GM04503 (cell line): ENCODE results near the gene MICAL2.

Experiments
- DNase-seq: peaks from one replicate; pipeline ENCODE4 v3.0.0-alpha.2; 2012; ENCODE audit warnings: low read depth

Gene MICAL2

DNA sequence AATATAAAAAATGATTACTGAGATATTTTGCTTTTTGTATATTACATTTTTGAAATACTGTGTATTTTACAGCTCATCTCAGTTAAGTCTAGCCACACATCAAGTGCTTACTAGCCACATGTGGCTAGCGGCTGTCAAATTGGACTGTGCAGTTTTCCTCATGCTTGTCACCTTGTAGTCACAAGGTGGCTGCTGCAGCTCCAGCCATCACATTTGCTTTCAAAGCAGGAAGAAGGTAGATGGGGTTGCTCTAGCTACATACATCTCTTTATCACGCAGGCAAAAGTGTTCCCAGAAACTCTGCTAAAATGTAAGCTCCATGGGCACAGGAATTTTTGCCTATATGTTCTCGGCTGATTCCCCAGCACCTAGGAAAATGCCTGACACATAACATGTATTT is 61.5 kb downstream of the MICAL2 start:
- DNase-seq = no peak

DNA sequence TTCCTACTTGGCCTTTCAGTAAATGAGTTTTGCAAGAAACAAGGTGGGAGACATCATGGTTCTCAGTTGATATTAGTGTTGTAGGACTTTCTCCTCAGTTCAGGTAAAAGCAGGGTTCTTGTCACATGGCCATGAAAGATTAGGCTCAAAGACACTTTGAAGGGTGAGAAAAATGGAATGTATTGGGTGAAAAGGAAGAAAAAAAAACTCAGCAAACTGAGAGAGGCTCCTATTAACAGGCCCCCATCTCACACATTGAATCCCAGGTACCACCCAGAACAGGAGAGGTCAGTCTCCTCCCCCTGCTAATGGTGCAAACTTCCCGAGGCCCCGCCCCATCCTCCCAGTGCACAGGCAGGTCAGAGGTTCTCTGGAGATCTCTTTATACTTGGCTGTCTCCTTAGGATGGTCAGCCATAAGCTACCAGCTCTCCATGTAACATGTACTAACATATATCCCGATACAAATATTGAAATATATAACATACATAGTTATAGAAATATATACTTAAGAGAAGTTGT is 62.2 kb downstream of the MICAL2 start:
- DNase-seq = no peak

DNA sequence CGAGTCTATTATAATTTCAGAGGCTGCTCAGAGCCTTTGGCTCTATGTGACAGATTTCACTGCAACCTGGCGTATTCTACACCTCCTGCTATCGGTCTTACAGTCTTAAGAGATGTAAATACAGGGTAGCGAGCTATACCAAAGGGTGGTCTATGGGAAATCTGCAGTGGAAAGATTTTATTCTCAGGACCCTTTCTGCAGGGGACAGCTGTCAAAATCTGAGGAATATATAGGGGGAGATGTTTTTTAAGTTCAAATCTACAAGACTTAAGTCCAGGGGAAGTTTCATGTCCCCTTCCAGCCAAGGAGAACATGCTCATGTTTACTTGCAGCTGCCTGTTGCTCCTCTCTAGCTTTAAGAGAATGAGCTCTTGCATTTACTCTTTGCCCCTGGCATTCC is 62.7 kb downstream of the MICAL2 start:
- no peak for DNase-seq

DNA sequence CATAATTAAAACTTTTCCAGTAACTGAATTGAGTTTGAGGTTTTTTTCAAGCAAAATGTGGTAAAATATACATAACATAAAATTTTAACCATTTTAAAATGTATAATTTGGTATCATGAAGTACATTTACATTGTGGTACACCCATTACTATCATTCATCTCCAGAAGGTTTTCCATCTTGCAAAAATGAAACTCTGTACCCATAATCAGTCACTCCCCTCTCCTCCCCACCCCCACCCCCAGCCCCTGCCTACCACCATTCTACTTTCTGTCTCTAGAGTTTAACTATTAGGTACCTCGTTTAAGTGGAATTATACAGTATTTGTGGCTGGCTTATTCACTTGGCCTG is 63.7 kb downstream of the MICAL2 start:
- no peak for DNase-seq

DNA sequence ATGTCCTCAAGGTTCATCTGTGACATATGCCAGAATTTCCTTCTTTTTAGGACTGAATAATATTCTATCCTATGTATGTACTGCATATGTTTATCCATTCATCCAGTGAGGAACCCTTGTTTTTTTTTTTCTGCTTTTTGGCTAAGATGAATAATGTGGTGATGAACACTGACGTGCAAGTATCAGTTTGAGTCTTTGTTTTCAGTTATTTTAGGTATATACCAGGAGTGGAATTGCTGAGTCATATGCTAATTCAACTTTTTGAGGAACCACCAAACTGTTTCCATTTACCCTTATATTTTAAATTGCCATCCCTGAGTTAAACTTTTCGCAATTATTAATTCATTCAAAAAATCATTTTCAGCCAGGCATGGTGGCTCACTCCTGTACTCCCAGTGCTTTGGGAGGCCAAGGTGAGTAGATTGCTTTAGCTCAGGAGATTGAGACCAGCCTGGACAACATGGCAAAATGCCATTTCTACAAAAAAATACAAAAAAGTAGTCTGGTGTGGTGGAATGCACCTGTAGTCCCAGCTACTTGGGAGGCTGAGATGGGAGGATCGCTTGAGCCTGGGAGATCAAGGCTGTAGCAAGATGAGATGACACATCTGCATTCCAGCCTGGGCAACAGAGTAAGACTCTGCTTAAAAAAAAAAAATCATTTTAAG is 64.2 kb downstream of the MICAL2 start:
- no peak for DNase-seq

DNA sequence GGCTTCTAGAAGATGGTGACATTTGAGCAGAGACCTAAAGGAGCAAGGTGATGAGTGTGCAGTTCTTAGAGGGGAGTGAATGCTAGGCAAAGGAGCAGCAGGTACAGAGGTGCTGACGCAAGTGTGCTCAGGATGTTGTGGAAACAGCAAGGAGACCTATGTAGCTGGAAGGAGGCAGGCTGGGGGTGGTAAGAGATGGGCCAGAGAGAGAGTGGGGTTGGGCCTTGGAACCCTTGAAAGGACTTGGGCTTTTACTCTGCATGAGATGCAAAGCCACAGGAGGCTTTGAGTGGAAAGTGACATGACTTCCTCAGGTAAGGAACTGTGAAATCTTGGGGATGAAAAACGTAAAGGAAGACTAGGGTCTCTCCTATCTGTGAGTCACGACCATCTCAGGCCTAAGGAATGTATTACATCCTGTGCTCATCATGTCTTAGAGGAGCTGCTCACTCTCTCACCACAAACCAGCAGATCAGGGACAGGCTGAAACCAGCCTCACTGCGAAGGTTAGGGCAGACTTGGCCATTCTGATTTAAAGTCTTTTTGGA is 65.4 kb downstream of the MICAL2 start:
- DNase-seq = peak; percentile 75

DNA sequence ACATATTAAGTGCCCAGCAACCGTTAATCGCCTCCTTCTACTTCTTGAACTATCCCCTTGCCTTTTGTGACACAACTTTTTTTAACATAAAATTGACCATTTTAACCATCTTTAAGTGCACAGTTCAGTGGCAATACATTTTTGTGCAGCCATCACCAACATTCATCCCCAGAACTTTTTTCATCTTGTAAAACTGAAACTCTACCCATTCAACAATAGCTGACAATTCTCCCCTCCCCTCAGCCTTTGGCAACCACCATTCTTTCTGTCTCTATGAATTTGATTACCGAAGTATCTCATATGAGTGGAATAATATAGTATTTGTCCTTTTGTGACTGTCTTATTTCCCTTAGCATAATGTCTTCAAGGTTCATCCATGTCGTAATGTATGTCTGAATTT is 66.0 kb downstream of the MICAL2 start:
- no peak for DNase-seq

DNA sequence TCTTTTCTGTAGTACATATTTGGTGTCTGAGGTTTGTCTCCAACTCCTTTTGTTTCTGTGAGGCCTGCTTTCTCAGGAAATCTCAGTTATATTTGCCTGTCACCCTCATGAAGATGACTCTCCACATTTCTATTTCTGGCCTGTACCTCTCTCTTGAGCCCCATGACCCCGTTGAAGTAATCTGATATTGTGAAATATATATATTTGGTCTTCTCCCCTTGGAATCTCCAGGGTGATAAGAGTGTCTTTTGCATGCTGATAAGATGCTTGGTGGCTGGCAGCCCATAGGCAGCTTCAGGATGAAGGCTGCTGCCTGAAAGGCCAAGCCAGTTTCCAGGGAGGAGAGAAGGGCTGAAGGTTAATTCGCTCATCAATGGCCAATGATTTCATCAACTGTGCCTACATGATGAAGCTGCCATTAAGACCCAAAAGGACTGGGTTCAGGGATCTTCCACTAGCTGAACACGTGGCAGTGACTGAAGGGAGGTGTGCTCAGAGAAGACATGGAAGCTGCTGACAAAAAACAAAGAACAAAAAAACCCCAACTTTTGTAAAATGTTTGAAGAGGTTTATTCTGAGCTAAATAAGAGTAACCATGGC is 67.4 kb downstream of the MICAL2 start:
- DNase-seq = no peak

DNA sequence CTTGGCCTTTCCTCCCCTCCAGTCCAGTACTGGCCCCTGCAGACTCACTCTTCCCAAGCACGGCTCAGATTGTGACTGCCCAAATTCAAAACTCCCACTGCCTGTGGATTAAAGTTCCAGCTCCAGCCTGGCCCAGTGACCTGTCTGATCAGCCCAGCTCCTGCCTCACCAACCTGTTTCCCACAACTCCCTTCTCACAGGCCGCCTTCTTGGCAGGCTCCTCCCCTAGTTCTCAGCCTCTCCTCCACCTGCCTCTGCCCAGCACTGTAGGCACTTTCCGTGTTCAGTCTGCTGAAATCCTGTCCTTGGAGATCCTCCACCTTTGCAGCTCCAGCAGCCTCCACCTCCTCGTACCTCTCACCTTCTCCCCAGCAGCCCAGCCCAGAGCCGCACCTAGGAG is 68.6 kb downstream of the MICAL2 start:
- DNase-seq = no peak

DNA sequence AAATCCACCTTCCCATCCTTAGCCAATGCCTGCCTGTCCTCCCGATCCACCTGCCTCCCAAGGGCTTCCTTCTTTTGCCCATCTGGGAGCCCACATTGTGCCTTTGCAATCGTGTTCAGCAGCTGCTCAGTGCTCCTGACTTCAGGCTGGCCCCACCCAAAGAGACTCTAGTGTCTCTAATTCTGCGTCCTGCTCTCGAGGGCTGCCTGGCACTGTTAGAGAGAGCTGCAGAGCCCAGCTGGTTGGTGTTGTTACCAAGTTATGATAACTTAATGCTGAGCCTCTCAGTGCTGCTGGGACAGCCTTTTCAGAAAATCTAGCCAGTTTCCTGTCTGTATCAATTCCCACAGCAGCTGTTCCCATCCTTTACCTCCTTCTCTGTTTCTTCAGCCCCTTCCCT is 69.1 kb downstream of the MICAL2 start:
- no peak for DNase-seq

DNA sequence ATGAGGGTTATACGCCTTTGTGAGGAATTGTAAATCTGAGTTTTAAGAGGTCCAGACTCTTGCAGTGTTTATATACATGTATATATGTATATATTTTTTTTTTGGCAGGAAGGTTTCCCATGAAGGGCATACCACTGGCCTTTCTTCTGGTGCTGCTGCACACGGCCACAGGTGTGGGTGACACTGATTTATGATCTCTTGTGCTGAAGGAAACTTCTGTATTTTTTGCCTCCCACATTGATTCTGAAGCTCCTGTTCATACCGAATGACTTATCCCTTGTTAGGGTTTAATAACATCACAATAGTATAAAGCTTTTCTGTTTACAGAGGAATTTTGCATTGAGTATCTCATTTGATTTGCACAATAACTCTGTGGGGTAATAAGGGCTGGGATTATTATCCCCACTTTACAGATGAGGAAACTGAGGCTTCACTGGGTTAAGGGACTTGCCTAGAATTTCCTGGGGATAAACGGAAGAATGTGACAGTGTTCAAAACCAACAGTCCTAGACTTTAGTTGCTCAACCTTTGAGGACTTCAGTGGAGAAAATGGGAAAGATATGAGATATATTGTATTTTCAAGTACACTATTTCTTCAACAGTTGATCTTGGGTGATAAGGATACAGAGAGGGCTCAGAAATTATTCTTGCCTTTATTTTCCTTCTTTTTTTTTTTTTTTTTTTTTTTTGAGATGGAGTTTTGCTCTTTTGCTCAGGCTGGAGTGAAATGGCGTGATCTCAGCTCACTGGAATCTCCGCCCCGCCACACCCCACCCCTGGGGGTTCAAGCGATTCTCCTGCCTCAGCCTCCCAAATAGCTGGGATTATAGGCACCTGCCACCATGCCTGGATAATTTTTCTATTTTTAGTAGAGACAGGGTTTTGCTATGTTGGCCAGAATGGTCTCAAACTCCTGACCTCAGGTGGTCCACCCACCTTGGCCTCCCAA is 70.1 kb downstream of the MICAL2 start:
- no peak for DNase-seq

DNA sequence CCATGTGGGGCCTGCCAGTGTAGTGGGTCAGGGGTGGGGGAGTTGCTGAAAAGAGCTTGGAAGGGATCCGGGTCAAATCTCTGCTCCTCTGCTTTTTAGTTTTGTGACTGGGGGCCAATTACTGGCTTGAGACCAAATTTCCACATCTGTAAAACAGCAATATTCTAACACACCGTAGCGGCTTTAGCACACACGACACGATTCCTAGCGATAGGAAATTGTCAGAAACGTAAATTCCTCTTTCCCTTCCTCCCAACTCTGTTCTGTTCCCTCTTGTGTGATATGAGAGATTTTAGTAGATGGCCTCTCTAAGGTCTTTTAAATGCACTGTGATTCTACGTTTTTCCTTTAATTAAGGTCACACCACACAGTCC is 71.9 kb downstream of the MICAL2 start:
- DNase-seq = no peak

DNA sequence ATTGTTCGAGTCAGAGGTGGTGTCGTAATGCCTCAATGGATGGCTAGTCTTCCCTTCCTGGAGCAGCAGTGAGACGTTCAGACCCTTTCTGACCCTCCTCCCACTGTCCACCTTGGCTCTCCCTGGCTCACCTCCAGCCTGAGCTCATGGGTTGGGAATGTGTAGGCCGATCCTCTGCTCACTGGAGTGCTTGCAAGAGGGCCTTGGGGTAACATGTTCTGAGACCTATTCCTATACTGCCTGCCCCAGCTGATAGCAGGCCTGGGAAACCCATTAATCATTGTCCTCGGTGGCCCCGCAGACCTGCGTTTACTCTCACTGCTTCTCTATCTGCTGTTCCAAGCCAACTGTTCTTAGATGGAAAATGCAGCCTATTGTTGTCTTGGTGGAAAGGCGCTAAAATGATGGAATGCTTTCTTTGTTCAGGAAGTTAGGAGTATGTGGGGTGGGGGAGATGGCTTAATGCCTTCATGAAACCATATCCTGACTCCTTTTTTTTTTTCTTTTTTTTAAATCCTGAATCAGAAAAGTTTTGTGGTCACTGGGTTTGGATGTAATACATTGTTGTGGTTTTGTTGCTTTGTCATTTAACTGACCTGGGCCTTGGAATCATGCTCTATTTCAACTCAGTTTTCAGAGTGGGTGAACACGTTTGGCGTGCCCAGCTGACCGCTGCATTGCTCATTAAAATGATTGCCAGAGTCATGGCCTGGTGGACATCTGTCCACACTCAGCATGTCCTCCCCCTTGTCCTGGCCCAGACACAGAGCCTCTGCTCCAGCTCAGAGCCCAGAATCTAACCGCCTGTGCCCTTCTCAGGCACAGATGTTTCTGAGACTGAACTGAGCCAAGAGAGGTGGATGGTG is 72.5 kb downstream of the MICAL2 start:
- DNase-seq = peak; percentile 98

DNA sequence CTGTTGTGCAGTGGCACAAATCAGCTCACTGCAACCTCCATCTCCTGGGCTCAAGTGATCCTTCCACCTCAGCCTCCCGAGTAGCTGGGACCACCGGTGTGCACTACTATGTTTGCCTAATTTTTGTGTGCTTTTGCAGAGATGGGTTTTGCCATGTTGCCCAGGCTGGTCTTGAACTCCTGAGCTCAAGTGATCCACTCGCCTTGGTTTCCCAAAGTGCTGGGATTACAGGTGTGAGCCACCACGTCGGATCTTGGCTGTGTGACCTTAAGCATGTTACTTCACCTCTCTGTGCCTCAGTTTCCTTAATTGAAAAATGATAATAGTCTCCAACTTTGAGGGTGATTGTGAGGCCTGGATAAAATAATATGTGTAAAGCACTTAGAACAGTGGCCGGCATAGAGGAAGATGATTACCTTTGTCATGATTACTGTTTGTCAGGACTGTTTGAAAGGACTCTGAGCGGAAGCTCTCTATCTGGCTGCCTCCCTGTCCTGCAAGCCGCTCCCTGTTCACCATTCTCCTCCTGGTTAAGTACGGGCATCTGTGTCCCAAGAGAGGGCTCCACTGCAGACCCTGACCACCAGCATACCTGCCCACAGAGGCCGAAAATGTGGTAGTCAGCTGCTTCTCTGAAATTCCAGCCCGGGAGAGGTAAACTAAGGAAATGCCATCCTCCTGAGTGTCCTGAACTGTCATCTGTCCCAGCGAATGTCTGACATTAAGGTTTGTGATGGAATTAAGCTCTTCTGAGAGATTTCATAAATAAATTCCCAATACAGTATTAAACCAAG is 73.6 kb downstream of the MICAL2 start:
- no peak for DNase-seq

DNA sequence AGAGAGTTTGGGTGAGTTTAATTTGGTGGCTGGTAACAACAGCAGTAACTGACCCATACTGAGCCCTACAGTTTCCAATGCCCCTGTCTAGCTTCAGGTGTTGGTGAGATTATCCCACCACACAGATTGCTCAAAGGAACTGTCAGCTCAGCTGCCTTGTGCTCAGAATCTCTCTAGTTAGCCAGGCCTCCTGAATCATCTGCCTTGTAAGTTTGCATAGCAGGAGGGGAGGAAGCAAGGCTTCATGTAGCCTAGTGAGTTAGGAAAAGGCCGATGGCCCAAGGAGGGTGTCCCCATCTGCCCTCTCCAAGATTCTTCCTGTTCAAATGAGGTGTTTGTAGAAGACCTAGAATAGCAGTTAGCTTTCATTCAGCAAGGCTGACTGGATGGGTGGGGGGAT is 74.3 kb downstream of the MICAL2 start:
- DNase-seq = no peak

DNA sequence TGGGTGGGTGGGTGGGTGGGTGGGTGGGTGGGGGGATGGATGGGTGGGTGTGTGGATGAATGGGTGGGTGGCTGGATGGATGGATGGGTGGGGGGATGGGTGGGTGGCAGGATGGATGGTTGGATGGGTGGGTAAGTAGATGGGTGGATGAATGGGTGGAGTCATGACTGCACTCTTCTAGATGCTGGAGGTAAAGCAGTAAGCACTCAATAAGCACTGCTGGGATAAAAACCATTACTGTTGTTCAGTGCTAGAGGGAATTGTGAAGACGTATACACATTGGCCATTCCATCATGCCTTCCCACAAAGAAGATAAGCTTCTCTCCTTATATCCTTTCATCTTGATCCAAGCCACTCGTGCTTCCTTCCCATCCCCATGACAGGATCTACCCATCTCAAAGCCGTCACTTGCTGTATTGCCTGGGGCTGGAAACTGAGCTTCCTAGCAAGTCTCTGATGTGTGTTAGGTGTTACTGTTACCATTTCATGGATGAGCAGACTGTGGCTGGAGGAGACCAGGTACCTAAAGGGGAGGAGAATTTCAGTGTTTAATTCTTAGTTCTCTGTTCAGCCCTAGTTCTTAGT is 74.8 kb downstream of the MICAL2 start:
- DNase-seq = no peak

DNA sequence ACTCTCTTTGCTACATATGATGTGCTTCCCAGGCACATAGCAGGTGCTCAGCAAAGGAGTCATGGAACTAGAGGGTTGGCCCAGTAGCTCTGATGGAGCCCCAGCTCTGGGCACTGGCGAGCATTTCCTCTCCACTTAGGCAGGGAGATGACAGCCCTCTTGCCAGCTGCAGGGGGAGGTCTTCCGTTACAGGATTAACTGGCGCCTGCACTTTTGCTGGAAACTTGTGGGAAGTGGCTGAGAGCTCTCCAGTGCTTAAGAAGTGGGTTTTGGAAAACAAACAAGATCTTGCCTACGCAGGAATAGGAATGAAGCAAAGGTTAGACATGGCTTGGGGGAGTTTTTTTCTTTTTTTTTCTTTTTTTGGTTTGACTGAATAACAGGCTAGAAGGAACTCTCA is 75.5 kb downstream of the MICAL2 start:
- no peak for DNase-seq

DNA sequence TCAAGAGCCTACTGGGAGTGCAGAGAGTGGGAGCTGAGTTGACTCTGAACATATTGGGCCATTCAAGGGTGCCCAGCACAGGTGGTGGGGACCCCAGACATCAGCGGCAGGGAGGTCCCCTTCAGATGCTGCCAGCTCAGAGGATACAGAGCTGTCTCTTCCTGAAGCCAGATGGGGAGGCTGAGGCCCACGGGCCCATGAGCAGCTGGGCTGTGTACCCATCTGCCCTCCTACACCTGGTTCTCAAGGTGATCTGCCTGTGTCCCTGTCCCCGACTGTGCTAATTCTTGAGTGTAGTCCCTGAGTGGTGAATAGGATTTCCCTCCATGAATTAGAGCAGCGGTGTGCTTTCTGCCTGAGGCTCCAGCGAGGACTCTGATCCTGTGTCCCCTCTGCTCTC is 76.3 kb downstream of the MICAL2 start:
- no peak for DNase-seq

DNA sequence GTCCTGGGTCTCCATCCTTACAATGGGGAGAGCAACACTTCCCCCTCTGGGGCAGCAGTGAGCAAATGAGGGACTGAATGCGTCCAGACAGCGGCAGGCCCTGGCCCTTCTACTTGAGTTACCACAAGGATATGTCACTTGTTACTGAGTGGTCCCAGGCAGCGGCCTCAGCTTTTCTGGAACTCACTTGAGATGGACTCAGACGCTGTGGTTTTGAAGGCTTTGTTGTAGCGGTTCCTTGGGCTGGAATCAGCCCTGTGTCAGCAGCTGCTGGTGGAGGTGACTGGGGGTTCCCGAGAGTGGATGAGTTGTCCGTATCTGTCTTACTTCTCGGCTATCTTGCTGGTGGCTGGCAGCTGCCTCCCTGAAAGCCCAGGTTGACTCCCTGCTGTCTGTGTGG is 77.0 kb downstream of the MICAL2 start:
- no peak for DNase-seq

DNA sequence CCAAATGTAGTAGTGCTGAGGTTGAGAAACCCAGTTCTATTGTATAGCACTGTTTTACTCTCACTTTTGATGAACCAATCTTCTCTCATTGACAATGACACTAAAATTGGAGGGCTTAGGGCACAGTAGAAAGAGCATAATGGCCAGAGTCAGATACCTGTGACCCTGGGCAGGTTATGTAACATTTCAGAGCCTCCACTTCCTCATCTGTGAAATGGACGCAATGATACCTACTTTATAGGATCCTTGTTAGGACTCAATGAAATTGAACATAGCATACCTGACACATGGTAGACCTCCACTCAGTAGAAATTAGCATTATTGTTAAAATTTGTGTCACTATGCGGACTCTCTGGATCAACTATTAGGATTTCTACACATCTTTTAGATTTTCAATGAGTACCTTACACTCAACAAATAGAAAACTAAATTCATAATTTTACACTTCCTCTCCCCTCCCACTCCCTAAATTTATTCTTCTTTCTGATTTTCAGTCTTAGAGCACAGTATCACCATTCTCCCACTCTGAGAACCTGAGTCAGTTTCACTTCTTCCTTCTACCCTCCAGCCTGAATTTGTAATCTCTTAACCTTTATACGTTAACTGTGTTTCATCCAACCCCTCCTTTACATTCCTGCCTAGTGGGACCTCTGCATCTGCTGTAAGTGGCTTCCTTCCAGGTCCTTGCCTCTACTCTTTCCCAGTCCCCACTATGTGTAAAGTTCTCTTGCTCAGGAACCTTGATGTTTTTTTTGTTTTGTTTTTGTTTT is 78.3 kb downstream of the MICAL2 start:
- DNase-seq = no peak
